GM19467 (cell line): ENCODE results near the gene SEMA6A.
A peak's percentile ranks its signal among the peaks of the same experiment; 100 is the strongest.

Experiments
- ATAC-seq: cut with Tn5 transposase; IDR thresholded peaks from one replicate; pipeline ENCODE4 v1.9.1; 2021; ENCODE audit warnings: mild to moderate bottlenecking, moderate library complexity; ENCODE audit not compliant: unreplicated experiment

The SEMA6A gene, protein sequence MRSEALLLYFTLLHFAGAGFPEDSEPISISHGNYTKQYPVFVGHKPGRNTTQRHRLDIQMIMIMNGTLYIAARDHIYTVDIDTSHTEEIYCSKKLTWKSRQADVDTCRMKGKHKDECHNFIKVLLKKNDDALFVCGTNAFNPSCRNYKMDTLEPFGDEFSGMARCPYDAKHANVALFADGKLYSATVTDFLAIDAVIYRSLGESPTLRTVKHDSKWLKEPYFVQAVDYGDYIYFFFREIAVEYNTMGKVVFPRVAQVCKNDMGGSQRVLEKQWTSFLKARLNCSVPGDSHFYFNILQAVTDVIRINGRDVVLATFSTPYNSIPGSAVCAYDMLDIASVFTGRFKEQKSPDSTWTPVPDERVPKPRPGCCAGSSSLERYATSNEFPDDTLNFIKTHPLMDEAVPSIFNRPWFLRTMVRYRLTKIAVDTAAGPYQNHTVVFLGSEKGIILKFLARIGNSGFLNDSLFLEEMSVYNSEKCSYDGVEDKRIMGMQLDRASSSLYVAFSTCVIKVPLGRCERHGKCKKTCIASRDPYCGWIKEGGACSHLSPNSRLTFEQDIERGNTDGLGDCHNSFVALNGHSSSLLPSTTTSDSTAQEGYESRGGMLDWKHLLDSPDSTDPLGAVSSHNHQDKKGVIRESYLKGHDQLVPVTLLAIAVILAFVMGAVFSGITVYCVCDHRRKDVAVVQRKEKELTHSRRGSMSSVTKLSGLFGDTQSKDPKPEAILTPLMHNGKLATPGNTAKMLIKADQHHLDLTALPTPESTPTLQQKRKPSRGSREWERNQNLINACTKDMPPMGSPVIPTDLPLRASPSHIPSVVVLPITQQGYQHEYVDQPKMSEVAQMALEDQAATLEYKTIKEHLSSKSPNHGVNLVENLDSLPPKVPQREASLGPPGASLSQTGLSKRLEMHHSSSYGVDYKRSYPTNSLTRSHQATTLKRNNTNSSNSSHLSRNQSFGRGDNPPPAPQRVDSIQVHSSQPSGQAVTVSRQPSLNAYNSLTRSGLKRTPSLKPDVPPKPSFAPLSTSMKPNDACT

DNA sequence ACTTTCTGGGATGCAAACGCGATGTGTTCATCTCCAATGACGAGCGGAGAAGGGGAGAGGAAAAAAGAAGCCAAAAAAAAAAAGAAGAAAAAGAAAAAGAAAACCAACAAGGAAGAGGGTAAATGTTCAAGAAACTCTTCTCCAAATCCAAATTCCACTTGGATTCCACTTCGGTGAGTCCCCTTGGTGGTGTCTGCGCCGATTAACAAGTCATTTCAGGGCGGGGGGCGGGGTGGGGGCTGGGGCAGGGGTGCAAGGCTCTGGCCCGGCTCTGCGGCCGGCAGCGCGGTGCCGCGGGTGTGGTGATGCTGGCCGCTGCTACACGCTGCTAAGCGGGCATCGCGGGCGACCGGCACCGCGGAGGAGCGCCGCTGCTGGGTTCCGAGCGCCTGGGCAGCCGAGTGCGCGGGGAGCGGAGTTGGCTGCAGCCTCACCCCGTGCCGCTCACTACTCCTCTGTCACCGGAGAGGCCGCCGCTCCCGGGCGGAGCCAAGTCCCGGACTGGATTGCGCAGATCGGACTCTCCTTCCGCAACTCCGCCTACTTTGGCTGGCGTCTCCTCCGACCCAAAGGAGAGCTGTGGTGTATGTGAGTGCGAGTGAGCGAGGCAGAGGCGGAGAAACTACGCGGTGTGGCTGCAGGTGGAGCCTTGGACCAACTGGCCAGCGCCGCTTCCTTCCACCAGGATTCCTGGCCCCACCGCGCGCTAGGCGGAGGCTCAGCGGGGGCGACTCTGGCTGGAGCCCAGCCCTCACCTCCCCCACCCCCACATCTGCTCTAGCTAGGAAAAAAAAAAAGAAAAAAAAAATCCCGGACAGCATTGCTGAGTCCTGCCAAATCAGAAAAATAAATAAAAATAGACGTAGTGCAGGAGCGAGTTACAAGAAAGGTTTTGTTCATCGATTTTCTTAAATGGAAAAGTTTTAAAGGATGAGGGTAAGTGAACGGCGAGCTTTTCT lies at the start of gene SEMA6A:
Gene SEMA6A (minus strand): TSS at position 457 of the 959 bp plus-strand sequence. CDS start 69,879 bp downstream, outside the sequence.
- peak; percentile 48 for ATAC-seq

DNA sequence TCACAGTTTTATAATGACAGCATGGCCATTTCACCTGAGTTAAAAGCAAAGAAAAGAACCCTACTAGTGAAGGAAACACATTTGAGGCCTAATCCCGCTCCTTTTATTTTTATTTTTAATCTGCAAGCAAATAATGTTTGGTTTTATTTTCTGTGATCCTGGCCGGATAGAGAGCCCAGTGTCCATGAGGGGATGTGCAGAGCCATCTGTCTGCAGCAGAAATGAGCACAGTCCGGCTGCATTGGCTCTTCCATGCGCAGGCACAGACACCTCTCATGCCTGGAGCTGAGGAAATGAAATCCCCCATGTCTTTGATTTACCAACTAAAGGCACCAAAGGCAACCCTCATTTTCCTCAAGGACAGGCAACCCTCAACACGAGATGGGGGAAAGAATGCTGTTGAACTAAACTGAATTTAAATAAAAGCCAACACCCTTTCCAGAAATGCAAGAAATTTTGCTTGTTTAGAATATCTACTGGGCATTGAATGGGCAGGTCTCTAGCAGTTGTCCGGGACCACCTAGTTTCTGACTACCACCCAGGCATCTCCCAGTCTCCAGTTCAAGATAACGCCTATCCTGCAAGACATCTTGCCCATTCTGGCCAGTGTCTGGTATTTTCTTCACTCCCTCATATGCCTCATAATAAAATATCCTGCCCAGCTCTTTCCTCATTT lies 47.9 kb upstream of the SEMA6A start:
- no peak for ATAC-seq

DNA sequence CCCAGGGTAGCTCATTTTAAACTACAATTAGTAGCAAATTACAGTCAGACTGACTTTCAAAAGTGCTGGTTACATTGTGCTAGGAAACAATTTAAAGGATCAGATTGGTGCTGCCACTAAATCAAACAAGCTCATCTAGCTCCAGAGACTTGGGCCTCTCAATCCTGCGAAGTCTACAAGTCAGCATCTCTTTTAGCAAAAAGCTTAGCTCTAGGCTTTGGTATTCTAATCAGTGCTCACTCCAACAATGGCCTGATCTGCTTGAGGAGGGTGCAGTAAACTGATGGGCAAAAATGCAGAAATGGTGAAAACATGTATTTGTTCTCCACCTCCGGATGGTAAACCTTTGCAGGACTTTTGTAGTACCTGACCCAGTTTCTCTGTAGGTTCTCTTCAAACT lies 47.0 kb upstream of the SEMA6A start:
- ATAC-seq, result no peak

DNA sequence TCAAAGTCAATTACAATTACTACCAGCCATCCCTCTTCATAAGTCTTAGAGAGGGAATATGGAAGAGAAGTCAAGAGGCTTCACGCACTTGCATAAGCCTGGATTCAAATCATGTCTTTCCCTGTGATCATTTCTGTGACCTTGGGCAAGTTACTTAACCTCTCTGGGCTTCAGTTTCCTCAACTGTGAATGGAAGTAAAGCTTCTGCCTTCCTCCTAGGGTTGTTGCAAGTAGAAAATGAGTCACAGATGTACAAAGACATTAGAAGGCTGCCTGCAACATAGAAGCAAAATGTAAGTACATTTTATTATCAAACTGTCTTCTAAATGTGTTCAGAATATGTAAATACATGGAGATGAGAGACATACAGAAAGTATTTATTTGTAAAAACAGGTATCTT lies 42.3 kb upstream of the SEMA6A start:
- no peak for ATAC-seq

DNA sequence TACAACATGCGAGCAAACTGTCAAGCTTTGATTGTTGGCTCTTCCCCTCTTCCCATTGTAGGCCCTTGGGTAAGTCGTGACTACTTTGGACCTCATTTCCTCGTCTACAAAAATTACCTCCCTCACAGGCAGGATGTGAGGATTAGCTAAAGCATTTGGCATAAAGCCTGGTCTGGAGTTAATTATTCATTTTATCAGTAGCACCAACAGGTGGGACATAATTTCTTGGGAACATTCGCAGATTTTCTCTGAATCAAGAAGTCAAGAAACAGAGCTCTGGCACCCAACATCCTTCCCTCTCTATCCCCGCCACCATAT lies 39.9 kb upstream of the SEMA6A start:
- no peak for ATAC-seq

DNA sequence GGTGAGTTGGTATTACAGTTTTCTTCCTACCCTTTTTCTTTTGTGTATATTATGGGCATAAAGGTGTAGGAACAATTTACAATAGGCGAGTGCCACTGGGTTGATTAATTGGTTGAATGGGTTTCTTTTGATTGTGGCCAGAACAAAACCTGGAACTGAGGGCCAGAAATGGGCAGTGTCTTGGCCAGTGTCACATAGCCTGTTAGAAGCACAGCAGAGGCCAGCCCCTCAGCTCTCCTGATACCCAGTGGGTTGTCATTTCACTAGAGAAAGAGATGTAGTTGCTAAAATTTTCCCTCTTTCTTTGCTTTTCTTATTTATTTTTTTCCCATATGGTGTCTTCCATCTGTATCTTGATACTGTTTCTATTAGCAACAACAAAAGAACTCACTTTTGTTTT lies 38.8 kb upstream of the SEMA6A start:
- ATAC-seq, result no peak

DNA sequence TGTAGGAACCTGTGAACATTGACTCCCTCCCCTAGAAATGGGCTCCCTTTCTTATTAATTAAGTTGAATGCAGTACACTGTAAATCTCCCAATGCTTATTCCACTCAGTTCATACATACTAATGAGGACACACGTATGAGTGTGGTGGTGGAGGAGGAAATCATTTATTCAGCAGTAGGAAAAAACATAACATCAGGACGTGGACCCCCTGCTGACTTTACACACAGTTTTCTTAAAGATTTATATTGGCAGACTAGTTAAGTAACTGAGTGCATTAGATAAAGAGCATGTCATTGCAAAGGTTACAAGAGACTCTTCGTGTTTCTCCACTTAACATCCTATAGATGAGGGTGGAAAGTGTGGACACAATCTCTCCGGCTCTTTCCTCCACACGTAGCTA lies 37.8 kb upstream of the SEMA6A start:
- ATAC-seq, result no peak

DNA sequence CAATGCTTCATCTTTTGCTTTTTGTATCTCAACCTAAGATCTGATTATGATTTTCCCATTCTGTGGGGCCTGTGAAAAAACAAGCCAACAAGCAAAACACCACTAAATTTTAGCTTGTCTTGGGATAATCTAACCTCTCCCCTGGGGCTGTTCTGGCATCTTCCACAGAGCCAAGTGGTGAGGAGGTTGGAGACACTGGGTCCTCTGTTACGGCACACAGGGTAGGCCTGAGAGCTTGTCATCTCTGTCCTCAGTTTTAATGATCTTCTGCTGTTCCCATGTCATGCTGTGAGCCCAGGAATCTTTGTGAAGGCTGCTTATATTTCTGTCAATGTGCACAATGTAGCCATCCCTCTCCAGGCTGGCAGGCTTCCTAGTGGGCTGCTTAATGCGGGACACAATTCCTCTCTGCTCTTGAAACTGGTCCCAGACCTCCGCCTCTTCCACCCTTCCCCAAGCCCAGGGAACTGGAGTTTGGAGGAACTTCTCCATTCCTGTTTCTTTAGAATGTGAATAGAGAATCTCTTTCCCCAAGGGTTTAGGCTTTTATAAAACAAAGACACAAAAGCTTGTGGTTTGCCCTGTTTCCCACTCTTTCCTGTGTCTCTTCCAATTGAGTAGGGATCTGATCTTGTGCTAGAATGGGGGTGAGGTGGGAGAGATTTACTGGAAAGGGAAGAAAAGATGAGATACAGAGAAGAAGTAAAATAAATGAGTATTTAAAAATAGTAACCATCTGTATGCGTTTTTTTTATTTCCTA lies 30.9 kb upstream of the SEMA6A start:
- ATAC-seq, result no peak

DNA sequence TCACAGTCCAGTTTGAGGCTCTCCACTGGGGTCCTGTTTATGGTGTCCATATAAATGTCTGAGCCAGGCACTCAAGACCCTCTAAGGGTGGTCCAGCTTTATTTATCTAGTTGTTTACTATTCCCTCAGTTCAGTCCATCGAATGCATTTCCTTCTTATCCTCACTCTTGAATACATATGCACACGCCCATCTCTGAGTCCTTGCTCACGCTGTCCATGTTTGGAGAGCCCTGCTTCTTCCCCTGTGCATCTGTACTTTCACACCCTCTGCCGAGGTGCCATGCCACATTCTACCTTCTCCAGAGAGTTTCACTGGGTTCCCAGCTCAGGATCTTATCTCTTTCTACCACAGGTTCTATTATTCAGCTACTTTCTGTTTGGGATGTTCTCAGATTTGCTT lies 30.2 kb upstream of the SEMA6A start:
- ATAC-seq, result no peak

DNA sequence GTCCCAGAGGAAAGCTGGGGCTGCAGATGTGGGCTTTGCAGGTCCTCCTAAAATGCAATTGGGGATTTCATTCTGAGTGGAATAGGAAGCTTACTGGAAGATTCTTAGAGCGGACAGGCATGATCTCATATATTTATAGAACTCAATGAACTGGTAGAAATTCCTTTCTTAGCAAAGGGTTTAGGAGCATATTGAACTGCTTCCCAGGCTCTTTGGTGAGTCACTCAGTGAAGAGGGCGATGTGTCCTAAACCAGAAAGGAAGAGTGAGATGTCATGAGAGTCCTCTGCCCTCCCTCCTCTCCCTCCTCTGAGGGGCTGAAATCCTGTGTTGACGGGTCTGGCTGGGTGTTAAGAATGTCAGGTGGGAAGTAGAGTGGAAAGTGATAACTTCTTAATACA lies 26.3 kb upstream of the SEMA6A start:
- ATAC-seq, result no peak

DNA sequence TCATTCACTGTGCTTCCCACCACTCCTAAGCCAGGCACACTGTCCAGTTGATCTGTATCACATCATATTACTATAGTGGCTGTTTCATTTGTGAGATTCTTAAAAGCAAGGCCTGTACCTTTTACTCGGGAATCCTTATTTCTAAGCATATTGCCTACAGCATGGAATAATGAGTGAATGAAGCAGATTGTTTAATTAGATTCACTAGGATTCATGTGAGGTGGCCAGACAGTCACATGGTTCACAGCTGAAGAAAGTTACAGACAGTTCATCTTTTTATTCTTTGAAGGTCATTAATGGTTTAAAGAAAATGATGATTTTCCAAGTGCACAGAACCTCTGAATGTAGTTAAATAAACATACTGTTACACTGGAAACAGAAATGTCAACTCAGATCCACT lies 24.3 kb upstream of the SEMA6A start:
- ATAC-seq, result no peak

DNA sequence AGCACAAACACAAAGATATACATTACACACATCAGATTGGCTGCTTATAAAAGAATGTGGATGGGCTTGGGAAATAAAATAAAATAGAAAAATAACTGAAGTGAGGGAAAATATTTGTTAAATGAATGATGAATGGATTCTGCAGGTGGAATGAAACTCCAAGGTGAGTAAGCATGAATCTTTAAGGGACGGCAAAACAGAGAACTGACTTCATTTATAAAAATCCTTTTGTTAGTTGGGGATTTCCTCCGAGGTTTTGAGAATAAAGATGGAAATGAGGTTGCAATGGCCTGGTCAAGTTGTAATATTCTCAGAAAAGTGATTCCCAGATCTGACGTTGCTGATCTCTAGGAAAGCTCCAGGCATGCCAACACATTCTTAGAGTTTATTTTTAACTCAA lies 20.9 kb upstream of the SEMA6A start:
- no peak for ATAC-seq

DNA sequence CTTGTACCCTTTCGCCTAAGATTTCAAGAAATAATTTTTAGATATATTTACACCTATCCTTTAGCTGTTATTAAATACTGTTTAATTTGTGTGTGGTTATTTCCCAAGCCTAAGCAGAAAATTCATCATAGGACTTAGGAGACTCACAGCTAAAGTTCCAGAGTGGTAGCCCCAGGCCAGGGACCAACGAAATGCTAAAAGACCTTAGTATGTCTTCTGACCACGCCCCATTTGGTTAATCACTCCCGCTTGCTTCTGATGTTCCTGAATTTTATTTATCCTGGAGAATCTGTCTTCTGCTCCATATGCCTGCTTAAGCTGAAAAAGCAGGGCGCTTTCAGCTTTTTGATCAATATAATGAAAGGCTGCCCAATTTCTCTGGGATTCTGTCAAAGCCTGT lies 18.7 kb upstream of the SEMA6A start:
- no peak for ATAC-seq

DNA sequence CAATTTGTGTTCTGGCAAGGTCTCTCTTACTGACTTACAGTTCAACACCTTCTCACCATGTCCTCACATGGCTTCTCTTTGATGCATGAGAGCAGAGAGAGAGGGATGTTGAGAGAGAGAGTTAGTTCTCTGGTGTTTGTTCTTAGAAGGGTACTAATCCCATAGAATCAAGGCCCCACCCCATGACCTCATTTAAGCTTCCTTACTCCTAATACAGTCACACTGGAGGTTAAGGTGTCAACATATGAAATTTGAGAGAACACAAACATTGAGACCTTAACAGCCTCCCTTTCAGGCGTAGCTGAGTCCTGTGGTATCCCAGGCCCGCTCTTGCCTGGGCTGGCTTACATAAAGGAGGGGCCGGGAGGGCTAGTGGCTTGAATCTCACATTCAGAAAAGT lies 10.6 kb upstream of the SEMA6A start:
- ATAC-seq, result no peak

DNA sequence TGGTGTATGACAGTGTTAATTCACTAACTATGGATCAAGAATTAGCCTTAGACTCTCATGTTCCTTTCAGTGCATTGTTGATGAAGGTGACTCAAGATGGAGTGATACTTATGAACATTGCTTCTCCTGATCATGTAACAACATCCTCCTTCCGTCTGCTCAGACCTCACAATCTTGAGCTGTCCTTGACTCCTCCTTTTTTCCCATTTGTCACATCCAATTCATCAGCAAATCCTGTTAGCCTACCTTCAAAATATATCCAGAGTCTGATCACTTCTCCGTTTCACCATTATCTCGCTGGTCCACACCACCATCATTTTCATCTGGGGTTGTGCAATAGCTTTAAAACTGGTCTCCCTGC lies 9.2 kb upstream of the SEMA6A start:
- ATAC-seq, result no peak

DNA sequence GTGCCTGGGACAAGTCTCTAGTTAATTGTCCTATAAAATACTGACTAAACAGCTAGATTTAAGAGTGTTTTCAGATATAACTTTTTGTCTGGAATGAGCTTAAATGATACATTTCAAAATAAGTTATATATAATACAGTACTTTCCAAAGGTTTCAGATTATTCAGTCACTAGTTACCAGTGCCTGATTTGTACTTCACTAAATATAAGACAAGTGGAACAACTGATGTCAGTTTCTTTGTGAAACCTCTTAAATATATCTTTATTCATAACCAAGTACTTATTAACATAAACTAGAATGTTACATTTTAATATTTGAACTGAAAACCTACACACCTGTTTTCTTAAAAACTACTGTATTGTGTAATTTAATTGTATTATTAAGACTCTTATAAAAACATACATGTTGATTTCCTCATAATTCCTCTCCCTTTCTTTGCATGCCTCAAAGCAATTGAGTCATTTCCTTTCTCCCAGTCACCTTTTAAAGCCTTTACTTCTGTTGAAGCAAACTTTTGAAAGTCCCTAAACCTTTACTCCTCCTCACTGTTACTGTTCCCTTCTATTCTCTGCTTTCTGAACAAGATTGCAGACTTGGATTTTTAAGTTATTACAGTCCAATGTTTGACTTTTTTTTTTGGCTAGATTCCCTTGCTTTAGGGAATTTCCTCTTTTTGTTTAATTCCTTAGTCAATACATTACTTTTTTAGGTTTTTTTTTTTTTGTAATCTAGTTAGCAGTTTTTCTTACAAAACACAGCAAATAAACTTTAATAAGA lies 8.7 kb upstream of the SEMA6A start:
- ATAC-seq, result no peak

DNA sequence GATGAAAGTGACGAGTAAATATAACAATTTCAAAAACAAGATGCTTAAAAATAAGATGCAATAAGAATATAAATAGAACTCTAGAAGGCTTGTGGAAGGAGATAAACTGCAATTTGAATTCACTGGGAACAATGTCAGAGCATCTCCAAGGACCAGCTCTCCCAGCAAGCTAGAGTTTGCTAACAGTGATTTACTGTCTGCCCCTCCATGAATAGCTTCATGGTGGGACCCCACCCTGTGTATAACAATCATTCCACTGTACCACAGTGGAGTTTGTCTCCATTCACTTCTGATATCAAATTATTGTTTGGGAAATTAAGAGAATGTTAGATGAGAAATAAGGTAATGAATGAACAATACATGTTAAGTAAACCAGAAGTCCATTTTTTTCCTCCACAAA lies 7.3 kb upstream of the SEMA6A start:
- ATAC-seq, result no peak

DNA sequence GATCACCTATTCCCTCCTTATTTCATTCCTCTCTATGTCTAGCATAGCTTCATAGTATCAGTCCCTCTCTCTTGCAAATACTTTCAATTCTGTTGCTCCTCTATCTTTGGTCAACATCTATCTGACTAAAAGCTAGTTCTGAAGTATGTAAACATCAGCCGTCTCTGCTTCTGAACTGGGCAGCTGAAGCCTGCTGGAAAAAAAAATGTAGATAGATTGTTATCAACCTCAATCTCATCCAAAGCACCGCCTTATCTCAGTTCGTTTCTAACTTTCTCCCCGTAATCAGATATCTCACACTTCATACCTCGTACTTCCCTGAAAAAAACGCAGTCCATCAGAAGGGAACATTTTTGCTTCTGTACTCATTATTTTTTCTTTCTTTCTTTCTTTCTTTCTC lies 4.5 kb upstream of the SEMA6A start:
- no peak for ATAC-seq

DNA sequence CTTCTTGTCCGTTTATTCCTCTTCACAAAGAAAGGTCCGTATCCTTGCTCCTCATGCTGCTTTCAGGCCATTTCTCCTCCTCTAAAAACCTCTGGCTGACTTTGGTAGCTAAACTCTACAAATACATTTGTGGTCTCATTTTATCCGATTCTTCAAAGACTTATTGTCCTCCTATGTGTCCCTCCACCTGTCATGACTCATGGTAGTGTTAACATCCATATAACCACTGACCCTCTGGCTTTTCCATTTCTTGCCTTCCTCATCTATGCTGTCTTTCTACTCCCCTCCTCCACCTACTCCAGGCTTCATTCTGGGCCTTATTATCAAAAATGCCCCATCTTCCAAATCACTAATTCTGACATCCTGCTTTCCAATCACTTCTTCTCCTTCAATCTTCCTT lies 4.1 kb upstream of the SEMA6A start:
- no peak for ATAC-seq
